GM12874 (cell line): Measurements from ENCODE around the gene UBE2D1.
A peak's percentile ranks its signal among the peaks of the same experiment; 100 is the strongest.

Experiments
- CTCF ChIP-seq: IDR thresholded peaks from 2 replicates; pipeline ENCODE4 v1.5.1; 2011; ENCODE audit warnings: low read depth, mild to moderate bottlenecking, control low read depth, low read length, moderate library complexity; ENCODE audit not compliant: insufficient read depth

Gene UBE2D1

GRCh38 chr10:58334817-58335305, at the start of gene UBE2D1:
TSS of gene UBE2D1 (plus strand) at chr10:58335006. CDS start at chr10:58335202, 196 bp downstream.
- 0 out of 2 replicates have a peak, but pooled peaks have one; percentile 12 for TF ChIP-seq CTCF

DNA sequence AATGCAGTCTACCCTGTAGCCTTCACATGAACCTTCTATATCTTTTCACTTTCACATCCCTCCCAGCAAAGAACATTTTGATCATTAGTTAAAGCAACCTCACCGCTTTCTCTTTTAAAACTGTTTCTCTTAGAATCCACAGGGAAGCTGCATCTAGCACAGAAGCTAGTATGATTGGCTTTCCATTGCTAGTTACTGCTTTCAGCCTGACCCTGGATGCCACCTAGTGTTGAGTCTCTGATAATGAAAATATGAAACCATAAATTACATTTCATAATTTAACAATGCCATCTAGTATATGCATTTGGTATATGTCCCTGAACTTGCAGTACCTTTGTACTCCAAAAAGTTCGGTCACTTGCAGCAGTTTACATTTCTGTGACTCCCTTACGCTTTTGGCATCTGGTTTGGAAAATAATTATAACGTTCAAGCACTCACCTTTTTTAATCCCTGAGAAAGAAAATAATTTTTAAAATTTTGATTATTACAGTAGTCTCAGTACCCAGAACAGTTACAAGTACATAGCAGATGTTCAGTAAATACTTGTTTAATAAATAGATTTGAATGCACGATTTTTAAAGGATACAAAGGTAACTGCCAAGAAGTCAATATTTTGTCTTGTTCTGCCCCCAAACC, 43.1 kb upstream of the UBE2D1 start:
- peak; percentile 54; the same call in 1 of the 2 replicates for TF ChIP-seq CTCF

- no peak for TF ChIP-seq CTCF
Observed at GRCh38 chr10:58293989-58294388, 40.8 kb upstream of the UBE2D1 start.

DNA sequence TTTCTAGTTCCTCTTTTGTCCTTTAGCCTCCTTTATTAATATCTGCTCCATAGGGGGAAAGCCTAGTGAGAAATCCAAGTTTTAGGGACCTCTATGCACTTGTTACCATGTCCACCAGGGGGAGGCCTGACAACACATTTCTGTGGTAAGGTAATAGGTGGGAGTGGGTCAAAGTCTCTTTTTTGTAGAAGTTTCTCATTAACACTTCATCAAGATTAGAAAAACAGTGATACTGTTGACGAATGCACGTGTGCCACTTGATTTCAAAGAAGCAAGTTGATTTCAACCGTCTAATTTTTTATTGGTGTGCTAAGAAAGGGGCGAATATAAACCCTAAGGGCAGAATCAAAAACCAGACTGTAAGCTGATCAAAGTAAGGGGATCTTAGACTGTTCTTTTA, 35.2 kb upstream of the UBE2D1 start:
- TF ChIP-seq CTCF = peak; percentile 72

DNA sequence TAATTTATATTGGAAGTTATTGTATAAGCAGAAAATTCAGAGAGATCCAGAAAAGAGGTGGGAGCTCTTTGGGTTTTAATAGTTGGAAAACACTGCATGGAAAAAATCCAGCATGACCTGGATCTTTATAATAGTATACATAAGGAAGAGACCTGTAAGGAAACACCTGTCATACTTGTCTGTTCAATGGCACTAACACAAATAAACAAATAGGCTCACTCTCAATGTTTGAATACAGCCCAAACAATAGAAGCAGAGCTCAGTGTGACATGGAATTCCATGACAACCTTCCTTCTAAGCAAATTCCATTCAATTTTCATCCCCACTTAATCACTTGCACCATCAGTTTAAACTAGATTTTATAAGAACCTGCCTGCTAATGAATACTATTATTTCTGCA, 34.1 kb upstream of the UBE2D1 start:
- TF ChIP-seq CTCF = no peak

DNA sequence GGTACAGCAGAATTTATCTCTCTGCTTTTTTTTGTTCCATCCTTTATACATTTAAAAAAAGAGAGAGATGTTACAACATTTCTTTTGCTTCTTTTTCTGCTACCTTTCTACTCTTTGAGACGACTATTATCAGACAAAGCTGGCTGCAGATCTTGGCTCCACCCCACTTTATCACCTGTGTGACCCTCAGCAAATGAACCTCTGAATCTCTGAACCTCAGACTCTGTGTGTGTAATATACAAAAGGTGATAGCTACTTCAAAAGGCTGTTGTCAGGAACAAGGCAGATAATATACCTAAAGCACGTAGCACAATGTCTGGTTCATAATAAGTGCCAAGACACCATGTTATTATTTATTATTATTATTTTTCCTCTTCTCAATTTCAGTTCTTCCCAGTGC, 32.6 kb upstream of the UBE2D1 start:
- no peak for TF ChIP-seq CTCF

- TF ChIP-seq CTCF = no peak
Observed at GRCh38 chr10:58304099-58304633, 30.6 kb upstream of the UBE2D1 start.
